Mammary epithelial cell (primary cell): ENCODE measurements around the gene RIPK4.

Experiments used
- CTCF ChIP-seq, 2 donors: IDR thresholded peaks in 1 of 2; conservative IDR thresholded peaks in 1 of 2; 2 replicates each; pipeline ENCODE4 v1.5.1; 2011 to 2012; ENCODE audit warnings: inconsistent platforms in 2 of 2, low read length in 2 of 2, mild to moderate bottlenecking in 2 of 2, control low read depth in 1 of 2, low read depth in 1 of 2; ENCODE audit not compliant: insufficient read depth in 1 of 2; ENCODE audit errors: extremely low read depth in 1 of 2
- EZH2 ChIP-seq: IDR thresholded peaks from 2 replicates; pipeline ENCODE4 v1.6.1; 2012; ENCODE audit warnings: low read length, inconsistent platforms, borderline replicate concordance

DNA sequence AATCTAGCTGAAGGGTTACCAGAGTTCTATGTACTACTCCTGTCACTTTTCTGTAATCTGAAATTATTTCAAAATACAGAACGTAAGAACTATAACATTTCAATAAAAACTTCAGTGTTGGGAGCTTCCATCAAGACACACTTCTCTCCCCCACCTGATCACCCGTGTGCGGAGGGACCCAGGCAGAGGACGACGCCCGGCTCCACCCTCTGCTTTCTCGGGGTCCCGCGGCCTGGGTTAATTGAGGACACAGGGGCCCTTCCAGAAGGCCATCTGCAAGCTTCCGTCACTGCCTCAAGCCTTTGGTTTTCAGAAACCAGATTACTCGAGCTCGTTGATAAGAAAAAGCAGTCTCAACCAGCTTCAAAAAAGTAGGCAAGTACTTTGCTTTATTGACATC, 27.8 kb downstream of the RIPK4 start:
- TF ChIP-seq CTCF (conservative IDR thresholded peaks at IDR 0.05 in 1 of 2, IDR thresholded peaks at IDR 0.05 in 1 of 2; ENCODE audit: extremely low read depth in 1 of 2, insufficient read depth in 1 of 2, low read depth in 1 of 2, low read length in 2 of 2) (no peak), EZH2 (no peak)
